Psoas muscle (tissue), 8 donors: ENCODE measurements around the gene CHURC1. TPM values are rescaled to one million over a fixed set of nuclear protein-coding genes. Genes with fewer than 3 reads are reported as not detected.
A peak's percentile ranks its signal among the peaks of the same experiment; 100 is the strongest.

Experiments
- ATAC-seq, 4 donors: fragments of 200-7000 bp; cut with Tn5 transposase; one replicate each; pipeline ENCODE4 v1.9.1; 2020; ENCODE audit warnings: moderate library complexity in 3 of 4, mild to moderate bottlenecking in 2 of 4
- DNase-seq, 2 donors: peaks; one replicate each; pipeline ENCODE4 v3.0.0-alpha.2; 2020
- H3K27ac ChIP-seq: fragments of 200-600 bp; one replicate; pipeline ENCODE4 v1.8.0; 2022
- H3K27me3 ChIP-seq, 3 donors: fragments of 200-600 bp in 1 of 3; one replicate each; pipeline versions ENCODE4 v1.6.1 to v1.8.0; 2013 to 2022; ENCODE audit warnings: low read length in 2 of 3, mild to moderate bottlenecking in 2 of 3, moderate library complexity in 1 of 3; ENCODE audit not compliant: insufficient read depth in 3 of 3
- H3K36me3 ChIP-seq, 2 donors: fragments of 200-600 bp in 1 of 2; one replicate each; pipeline versions ENCODE4 v1.6.1 to v1.8.0; 2013 to 2022; ENCODE audit warnings: low read depth in 1 of 2, mild to moderate bottlenecking in 1 of 2, moderate library complexity in 1 of 2; ENCODE audit not compliant: insufficient read depth in 1 of 2
- H3K4me1 ChIP-seq: fragments of 200-600 bp; one replicate; pipeline ENCODE4 v1.8.0; 2022
- H3K4me3 ChIP-seq: fragments of 200-600 bp; one replicate; pipeline ENCODE4 v1.8.0; 2022; ENCODE audit warnings: mild to moderate bottlenecking
- H3K9me3 ChIP-seq: fragments of 200-600 bp; one replicate; pipeline ENCODE4 v1.8.0; 2022
- WGBS, 3 donors: extraction: QIAGEN DNeasy Blood & Tissue Kit; methylation state at CpG; one replicate each; pipeline versions ENCODE4 v1.1.6 to v1.1.7; 2013; 5-methylcytosine and 5-hydroxymethylcytosine counted together
- intact Hi-C, 2 donors: fragments of 100-400 bp; cut with DNase I; formaldehyde crosslinking; loops; one replicate each; pipeline versions ENCODE4 v1.11.0 to v1.14.2; 2022
- polyA plus RNA-seq, 3 donors: library from polyadenylated mRNA; stranded (reverse); fragments of 200-250 nt; gene quantifications; one replicate each; pipeline ENCODE4 v1.2.3, GENCODE V29; 2013
- total RNA-seq, 4 donors: library from RNA; stranded (reverse); fragmentation: NEBNext Ultra II Directional in 2 of 4; extraction: Animal tissue kit (Norgen Biotek cat#: 25700) in 2 of 4; gene quantifications; one replicate each; pipeline versions ENCODE4 v1.2.1 to v1.2.4, GENCODE V29; 2021 to 2023
- TF ChIP-seq, protein P1 (sequence below): fragments of 200-600 bp; IDR thresholded peaks from one replicate; pipeline ENCODE4 v1.8.0; 2022; ENCODE audit warnings: antibody characterized with exemption
- donor health status: healthy with polysubstance abuse.
- donor health status: DM: no; HTN: no; CAD: no; lungs with moderate emphysema.
- donor health status: Bipolar disorder and iron deficiency.
- donor health status: healthy.
- donor health status: DM: yes; HTN: yes; CAD: no.
- donor health status: DM: no; HTN: no; CAD: no.
- donor health status: DM: no; HTN: no; CAD: no.
- donor health status: DM: yes; HTN: yes; CAD: no.

The CHURC1 gene
- total and polyA plus RNA-seq, 7 donors = 31.4 to 112 (median 77.9) TPM

GRCh38 chr14:64873506-64874219, 40.6 kb upstream of the CHURC1 start:
- no peak for DNase-seq
- H3K27me3 ChIP-seq = no peaks in the 10 kb centered on the region
- intact Hi-C loops = no loop called here
- H3K9me3 ChIP-seq = no peaks in the 10 kb centered on the region
- H3K4me3 ChIP-seq = peak overlapping the region; percentile 17
- TF ChIP-seq, protein P1, sequence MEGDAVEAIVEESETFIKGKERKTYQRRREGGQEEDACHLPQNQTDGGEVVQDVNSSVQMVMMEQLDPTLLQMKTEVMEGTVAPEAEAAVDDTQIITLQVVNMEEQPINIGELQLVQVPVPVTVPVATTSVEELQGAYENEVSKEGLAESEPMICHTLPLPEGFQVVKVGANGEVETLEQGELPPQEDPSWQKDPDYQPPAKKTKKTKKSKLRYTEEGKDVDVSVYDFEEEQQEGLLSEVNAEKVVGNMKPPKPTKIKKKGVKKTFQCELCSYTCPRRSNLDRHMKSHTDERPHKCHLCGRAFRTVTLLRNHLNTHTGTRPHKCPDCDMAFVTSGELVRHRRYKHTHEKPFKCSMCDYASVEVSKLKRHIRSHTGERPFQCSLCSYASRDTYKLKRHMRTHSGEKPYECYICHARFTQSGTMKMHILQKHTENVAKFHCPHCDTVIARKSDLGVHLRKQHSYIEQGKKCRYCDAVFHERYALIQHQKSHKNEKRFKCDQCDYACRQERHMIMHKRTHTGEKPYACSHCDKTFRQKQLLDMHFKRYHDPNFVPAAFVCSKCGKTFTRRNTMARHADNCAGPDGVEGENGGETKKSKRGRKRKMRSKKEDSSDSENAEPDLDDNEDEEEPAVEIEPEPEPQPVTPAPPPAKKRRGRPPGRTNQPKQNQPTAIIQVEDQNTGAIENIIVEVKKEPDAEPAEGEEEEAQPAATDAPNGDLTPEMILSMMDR = no peak
- H3K4me1 ChIP-seq = peaks cover 70% of the 10 kb centered on the region
- H3K36me3 ChIP-seq = peaks cover 0 to 30% of the 10 kb centered on the region in 2 donors
- ATAC-seq = peak; percentile 74 to 90 (median 82)
- WGBS, 3 donors = 34 to 55% (median 34%) methylated on average over 3 of the region's 3 CpGs
- H3K27ac ChIP-seq = peak overlapping the region; percentile 98

DNA sequence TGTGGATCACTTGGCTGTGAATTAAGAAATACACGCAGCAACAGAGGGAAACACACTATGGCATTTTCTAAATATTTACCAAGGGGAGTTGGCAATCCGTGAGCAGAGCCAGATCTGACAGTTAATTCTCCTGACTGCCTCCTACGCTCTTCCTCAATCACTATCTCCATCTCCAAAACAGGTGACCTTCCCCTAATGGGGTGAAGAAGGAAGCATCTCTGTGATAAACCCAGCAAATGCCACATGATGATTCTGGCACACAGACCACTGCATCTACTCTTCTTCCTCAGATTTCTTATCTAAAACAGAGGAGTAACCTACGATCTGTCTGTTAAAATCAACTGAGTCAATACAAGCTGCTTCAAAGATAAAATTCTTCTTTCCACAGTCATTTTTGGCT, 38.9 kb upstream of the CHURC1 start:
- DNase-seq (no peak), ATAC-seq (no peak)
- TF ChIP-seq, protein P1 = no peak
- Histone ChIP-seq H3K4me1 (peaks cover 62% of the 10 kb centered on the region), H3K9me3 (no peaks in the 10 kb centered on the region), H3K36me3 (peaks cover 0 to 30% of the 10 kb centered on the region in 2 donors), H3K27ac (peak overlapping the region; percentile 98), H3K27me3 (no peaks in the 10 kb centered on the region), H3K4me3 (peak overlapping the region; percentile 92)
- intact Hi-C loops = loop anchor here in 1 of 2 donors (5.0 kb wide), 2 partner anchors 33 to 48 kb away; no protein-coding TSS in a partner anchor
- 31 to 58% (median 43%) methylated on average over 4 of the region's 4 CpGs for WGBS, 3 donors

GRCh38 chr14:64877846-64878245, 36.4 kb upstream of the CHURC1 start:
- TF ChIP-seq, protein P1 = no peak
- Histone ChIP-seq H3K9me3 (no peaks in the 10 kb centered on the region), H3K27me3 (no peaks in the 10 kb centered on the region), H3K27ac (peak overlapping the region; percentile 98), H3K36me3 (peaks cover 0 to 27% of the 10 kb centered on the region in 2 donors), H3K4me1 (peaks cover 38% of the 10 kb centered on the region), H3K4me3 (peak overlapping the region; percentile 92)
- intact Hi-C loops = loop anchor here in 1 of 2 donors (5.0 kb wide), 2 partner anchors 36 to 51 kb away; no protein-coding TSS in a partner anchor
- ATAC-seq = peak in 3 of 4 donors; percentile 32 to 54 (median 38)
- DNase-seq = peak in 1 of 2 donors; percentile 49
- 37 to 47% (median 41%) methylated on average over 4 of the region's 4 CpGs for WGBS, 3 donors

GRCh38 chr14:64878837-64879634, 35.2 kb upstream of the CHURC1 start:
- TF ChIP-seq, protein P1 = no peak
- Histone ChIP-seq H3K27ac (peak overlapping the region; percentile 98), H3K27me3 (no peaks in the 10 kb centered on the region), H3K36me3 (peaks cover 0 to 27% of the 10 kb centered on the region in 2 donors), H3K9me3 (no peaks in the 10 kb centered on the region), H3K4me1 (peaks cover 32% of the 10 kb centered on the region), H3K4me3 (peak overlapping the region; percentile 92)
- WGBS, 3 donors = 3 to 5% (median 4%) methylated on average over 32 to 43 of the region's 43 CpGs
- peak; percentile 39 to 72 for DNase-seq
- intact Hi-C loops = loop anchor here (1.0 to 5.0 kb wide), 4 partner anchors 37 to 54 kb away; no protein-coding TSS in a partner anchor
- peak; percentile 44 to 58 (median 54) for ATAC-seq
